CD4-positive, alpha-beta T cell treated with Interleukin-17A for 1 hour (primary cell): ENCODE data around the gene SP4.

Experiments used
- DNase-seq: peaks from one replicate; pipeline ENCODE4 v3.0.0-alpha.2; 2020

Gene SP4

DNA sequence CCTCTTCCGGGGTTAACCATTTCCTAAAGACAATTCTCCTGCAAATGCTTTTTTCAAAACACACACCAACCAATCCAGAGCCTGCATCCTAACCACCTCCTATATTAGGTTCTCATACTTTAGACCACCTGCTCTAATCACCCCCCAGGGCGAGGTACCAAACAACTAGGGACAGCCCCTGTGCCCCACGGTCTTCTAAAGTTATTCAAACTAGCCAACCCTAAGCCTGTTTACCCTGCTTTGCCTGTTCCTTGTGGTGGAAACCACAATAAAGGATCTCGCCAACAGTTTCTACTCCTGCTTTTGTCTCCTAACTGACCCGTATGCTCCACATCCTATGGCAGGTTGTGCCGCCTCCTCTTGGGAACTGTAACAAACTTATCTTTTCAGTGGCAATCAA lies 21.1 kb downstream of the SP4 start:
- no peak for DNase-seq

GRCh38 chr7:21450076-21450475 lies 22.2 kb downstream of the SP4 start:
- no peak for DNase-seq

DNA sequence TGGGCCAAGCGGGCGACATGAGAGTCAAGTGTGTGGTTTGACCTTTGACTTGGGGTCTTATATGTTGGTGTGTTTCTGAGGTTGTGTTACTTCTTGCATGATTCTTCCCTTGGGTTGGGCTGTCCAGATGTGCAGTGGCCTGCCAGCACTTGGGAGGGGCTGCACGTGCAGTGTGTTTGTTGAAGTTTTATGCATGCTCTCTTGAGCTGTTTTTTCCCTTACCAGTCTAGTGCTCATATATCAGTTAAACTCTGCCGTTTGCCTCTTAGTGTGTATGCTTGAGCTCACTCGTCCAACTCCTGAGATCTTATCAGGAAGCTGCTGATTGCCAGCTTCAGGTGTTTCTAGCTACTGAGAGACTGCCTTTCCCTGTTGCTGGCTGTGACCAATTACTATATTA lies 23.1 kb downstream of the SP4 start:
- DNase-seq = no peak

DNA sequence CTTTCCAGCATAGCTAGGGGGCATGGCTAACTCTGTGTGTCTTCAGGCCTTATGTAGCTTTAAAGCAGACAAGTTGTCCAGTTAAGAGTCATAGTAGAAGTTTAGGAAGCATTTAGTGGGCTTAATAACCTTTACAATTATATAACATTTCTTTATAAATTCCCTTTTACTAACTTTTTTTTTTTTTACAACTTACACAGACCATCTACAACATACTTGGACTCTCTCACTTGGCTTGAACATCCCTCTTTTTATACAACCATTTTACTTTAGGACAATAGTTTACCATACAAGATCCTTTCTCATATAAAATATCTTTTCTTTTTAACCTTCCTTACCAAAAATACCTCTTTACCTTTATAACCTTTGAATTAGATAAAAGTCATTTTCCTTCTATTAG lies 26.3 kb downstream of the SP4 start:
- no peak for DNase-seq

DNA sequence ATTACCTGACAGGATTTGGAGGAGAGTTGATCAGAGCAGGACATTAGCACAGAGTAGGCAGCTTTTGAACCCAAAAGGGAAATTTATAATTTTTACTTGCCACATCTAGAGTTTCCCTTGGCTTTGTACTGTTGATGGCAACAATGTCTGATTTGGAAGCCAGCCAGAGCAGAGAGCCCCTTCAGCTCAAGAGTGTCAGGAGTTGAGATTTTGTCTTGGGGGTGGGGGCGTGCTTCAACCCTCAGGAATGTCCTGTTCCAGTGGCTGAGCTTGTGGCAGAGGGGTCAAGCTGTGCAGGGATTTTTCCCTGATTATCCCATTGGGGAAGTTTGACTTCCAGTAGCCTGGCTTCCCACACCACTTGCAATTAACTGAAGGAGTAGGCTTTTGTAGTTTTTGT lies 27.0 kb downstream of the SP4 start:
- DNase-seq = no peak

DNA sequence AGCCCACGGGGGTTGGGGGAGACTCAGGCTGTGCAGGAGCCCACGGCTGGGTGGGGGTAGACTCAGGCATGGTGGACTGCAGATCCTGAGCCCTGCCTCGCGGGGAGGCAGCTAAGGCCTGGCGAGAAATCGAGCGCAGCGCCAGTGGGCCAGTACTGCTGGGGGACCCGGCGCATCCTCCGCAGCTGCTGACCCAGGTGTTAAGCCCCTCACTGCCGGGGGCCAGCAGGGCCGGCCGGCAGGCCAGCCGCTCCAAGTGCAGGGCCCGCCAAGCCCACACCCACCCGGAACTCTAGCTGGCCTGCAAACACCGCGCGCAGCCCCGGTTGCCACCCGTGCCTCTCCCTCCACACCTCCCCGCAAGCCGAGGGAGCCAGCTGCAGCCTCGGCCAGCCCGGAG lies 33.4 kb downstream of the SP4 start:
- no peak for DNase-seq

GRCh38 chr7:21462081-21462480 lies 34.2 kb downstream of the SP4 start:
- no peak for DNase-seq

DNA sequence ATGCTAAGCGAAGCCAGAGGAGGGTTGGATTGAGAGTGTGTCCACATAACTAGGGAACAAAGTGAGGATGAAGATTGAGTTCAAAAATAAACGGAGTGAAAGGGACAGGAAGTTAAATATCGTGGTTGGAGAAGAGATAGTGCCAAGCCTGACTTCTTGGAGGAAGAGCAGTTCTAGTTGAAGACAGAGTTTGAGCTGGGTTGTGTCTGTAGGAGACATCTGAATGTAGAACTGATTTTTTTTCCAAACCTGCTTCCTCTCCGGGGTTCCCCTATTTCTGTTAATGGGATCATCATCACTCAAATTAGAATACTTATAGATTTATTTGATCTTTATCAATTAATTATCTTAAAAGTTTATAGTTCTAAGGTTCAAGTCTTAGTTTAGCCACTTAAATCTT lies 35.6 kb downstream of the SP4 start:
- DNase-seq = no peak

DNA sequence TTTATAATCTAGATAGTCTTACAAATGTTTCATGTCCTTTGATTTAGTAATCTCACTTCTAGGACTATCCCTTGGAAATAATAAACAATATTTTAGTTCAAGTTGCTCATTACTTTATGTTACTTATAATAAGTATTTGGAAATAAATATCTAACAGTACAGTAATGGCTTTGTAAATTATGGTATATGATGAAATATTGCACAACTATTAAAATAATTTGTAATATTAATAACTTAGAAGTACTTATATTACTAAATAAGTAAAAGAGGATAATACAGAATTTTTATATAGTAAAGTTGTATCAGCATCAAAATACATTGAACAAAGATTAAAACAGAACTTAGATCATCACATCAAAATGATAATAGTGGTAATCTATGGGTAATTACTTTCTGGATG lies 41.1 kb downstream of the SP4 start:
- no peak for DNase-seq

- no peak for DNase-seq
Measured at GRCh38 chr7:21469894-21470293, 42.0 kb downstream of the SP4 start.

DNA sequence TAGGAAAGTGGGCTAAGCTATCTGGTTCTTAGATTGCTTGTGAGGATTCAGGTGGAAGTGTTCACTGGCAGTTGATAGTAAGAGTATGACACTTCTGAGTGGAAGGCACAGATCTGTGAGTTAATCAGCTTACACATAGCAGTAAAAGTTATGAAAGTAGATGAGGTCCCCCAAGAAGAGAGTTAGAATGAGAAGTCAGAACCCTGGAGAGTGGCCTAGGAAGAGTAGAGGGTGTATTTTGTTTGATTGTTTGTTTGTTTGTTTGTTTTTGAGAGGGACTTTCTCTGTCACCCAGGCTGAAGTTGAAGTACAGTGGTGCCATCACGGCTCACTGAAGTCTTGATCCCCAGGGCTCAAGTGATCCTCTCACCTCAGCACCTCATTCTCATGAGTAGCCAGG lies 44.1 kb downstream of the SP4 start:
- no peak for DNase-seq

DNA sequence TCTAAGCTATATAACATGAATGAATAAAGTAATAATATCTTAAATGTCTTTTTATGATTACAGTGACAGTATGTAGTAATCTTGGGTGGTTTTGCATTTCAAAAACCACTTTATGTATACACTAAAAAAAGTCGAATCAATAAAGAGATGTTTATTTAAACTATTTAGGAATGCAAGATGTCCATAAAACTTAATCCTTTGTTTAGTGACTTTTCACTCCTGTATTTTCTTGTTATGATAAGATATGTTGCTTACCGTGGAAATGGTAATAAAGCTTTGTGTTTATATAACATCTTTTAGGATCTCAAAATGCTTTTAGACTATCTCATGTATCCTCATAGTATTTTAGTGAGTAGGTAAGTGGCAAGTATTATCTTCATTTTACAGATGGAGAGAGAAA lies 48.5 kb downstream of the SP4 start:
- DNase-seq = no peak

GRCh38 chr7:21480693-21481403 lies 53.0 kb downstream of the SP4 start:
- no peak for DNase-seq

GRCh38 chr7:21486511-21486910 lies 58.6 kb downstream of the SP4 start:
- DNase-seq = no peak

- DNase-seq = no peak
Measured at GRCh38 chr7:21495731-21496130, 67.8 kb downstream of the SP4 start.

- DNase-seq = no peak
Measured at GRCh38 chr7:21497072-21497471, 69.2 kb downstream of the SP4 start.

GRCh38 chr7:21500117-21500832 lies 72.4 kb downstream of the SP4 start:
- no peak for DNase-seq

DNA sequence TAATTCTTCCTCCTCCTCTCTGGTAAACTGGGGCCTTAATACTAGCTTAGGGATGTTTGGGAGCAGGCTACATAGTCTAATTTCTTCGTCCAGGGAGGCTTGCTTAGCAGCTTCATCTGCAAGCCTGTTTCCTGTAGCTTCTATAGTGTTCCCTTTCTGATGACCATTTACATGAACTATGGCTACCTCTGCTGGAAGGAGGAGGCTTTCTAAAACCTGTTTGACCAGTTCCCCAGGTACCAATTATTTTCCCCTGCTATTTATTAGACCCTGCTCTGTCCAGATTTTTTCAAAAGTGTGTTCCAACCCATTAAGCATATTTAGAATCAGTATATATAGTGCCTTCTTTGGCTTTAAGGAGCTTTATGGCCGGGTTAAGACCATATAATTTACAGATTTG lies 76.1 kb downstream of the SP4 start:
- no peak for DNase-seq

GRCh38 chr7:21507627-21508343 lies 79.9 kb downstream of the SP4 start:
- DNase-seq = peak; percentile 46

DNA sequence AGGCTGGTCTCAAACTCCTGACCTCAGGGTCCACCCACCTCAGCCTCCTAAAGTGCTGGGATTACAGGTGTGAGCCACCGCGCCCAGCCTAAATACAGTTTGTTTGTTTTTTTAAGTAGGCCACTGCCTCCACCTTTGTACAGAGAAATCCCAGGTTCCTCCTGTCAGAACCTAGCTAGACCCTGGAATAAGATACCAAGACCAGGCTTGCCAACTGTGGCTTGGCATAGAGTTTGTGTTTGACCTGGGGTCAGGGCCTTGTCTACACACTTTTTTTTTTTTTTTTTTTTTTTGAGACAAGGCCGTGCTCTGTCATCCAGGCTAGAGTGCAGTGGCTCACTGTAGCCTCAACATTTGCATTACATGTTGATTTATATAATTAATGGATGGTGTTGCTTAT lies 80.7 kb downstream of the SP4 start:
- DNase-seq = no peak

DNA sequence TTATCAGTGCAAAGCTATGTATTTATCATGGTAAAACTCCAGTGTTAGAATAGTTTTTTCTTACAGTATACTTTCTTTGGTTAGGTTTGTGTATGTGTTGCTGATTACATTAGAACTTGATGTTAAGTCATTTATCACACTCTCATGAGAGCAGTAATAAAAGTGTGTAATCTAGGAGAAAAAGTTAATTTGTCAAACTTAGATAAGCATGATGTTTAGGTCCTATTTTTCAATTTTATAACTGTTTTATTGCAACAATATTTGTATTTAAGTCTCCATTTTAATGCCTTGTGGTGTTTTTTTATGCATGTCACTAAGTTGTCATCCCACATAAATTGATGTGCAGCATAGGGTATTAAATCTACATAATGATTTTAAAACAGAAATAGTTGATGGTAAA lies 86.2 kb downstream of the SP4 start:
- DNase-seq = no peak

DNA sequence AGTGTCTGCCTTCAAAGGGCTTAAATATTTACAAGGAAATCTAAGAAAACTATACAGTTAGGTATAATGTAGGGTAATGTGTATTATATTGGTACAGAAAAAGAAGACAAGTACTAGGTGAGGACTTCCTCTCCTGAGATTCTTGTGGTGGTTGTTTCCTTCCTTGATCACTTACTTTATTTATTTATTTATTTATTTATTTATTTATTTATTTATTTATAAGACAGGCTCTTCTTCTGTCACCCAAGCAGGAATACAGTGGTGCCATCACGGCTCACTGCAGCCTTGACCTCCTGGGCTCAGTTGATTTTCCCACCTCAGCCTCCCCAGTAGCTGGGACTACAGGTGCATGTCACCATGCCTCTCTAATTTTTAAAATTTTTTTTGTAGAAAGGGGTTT lies 96.8 kb downstream of the SP4 start:
- no peak for DNase-seq

GRCh38 chr7:21526007-21526406 lies 98.1 kb downstream of the SP4 start:
- DNase-seq = peak; percentile 37

GRCh38 chr7:21526448-21526847 lies 98.6 kb downstream of the SP4 start:
- no peak for DNase-seq
